Tibial nerve (tissue), 4 donors: ENCODE data around the gene NDC1. TPM values are rescaled to one million over a fixed set of nuclear protein-coding genes. Genes with fewer than 3 reads are reported as not detected.
"Not testable (repeated sequence)": the region's sequence is repeated elsewhere in the genome, so short reads cannot be mapped to it uniquely, and the experiment has no call there.

Experiments
- DNase-seq, 2 donors: peaks; one replicate each; pipeline ENCODE4 v3.0.0-alpha.2; 2019; ENCODE audit warnings: low spot score in 2 of 2
- H3K27ac ChIP-seq, 4 donors: fragments of 200-600 bp; sonication (generic) in 3 of 4; one replicate each; pipeline ENCODE4 v1.5.1; 2017 to 2019; ENCODE audit warnings: mild to moderate bottlenecking in 1 of 4
- H3K27me3 ChIP-seq, 2 donors: fragments of 200-600 bp; sonication (generic) in 1 of 2; one replicate each; pipeline versions ENCODE4 v1.5.1 to v1.6.0; 2017 to 2019
- H3K36me3 ChIP-seq, 3 donors: fragments of 200-600 bp; sonication (generic); one replicate each; pipeline ENCODE4 v1.5.1; 2018 to 2019
- H3K4me1 ChIP-seq, 4 donors: fragments of 200-600 bp; sonication (generic) in 3 of 4; one replicate each; pipeline ENCODE4 v1.5.1; 2017 to 2019
- H3K4me3 ChIP-seq, 4 donors: fragments of 200-600 bp; sonication (generic) in 3 of 4; one replicate each; pipeline ENCODE4 v1.5.1; 2017 to 2019; ENCODE audit warnings: mild to moderate bottlenecking in 1 of 4, moderate library complexity in 1 of 4
- H3K9me3 ChIP-seq, 4 donors: fragments of 200-600 bp; sonication (generic) in 3 of 4; one replicate each; pipeline ENCODE4 v1.5.1; 2017 to 2019
- EP300 ChIP-seq, 2 donors: sonication (generic); formaldehyde crosslinking; IDR thresholded peaks; one replicate each; pipeline ENCODE4 v1.6.1; 2017; ENCODE audit warnings: antibody characterized with exemption in 2 of 2, mild to moderate bottlenecking in 1 of 2
- POLR2A ChIP-seq, 2 donors: fragments of 450-650 bp; IDR thresholded peaks; one replicate each; pipeline ENCODE4 v1.6.1; 2017; ENCODE audit warnings: antibody characterized with exemption in 2 of 2, mild to moderate bottlenecking in 2 of 2, moderate library complexity in 2 of 2
- WGBS, 2 donors: methylation state at CpG; one replicate each; pipeline ENCODE4 v1.1.5; 2018; 5-methylcytosine and 5-hydroxymethylcytosine counted together
- total RNA-seq, 4 donors: library from RNA; depleted of rRNA; stranded (reverse); fragments of >200 nt; gene quantifications; one replicate each; pipeline ENCODE4 v1.1.0, GENCODE V29; 2016
- TF ChIP-seq, protein P1 (sequence below), 5 experiments: fragments of 200-600 bp in 3 of 5; fragments of 450-650 bp in 2 of 5; sonication (generic) in 3 of 5; IDR thresholded peaks; one replicate each; pipeline ENCODE4 v1.5.1; 2016 to 2019; ENCODE audit warnings: antibody characterized with exemption in 5 of 5, mild to moderate bottlenecking in 3 of 5, moderate library complexity in 2 of 5

NDC1 gene, protein sequence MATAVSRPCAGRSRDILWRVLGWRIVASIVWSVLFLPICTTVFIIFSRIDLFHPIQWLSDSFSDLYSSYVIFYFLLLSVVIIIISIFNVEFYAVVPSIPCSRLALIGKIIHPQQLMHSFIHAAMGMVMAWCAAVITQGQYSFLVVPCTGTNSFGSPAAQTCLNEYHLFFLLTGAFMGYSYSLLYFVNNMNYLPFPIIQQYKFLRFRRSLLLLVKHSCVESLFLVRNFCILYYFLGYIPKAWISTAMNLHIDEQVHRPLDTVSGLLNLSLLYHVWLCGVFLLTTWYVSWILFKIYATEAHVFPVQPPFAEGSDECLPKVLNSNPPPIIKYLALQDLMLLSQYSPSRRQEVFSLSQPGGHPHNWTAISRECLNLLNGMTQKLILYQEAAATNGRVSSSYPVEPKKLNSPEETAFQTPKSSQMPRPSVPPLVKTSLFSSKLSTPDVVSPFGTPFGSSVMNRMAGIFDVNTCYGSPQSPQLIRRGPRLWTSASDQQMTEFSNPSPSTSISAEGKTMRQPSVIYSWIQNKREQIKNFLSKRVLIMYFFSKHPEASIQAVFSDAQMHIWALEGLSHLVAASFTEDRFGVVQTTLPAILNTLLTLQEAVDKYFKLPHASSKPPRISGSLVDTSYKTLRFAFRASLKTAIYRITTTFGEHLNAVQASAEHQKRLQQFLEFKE
- 10 to 100 TPM in 3 of 4 donors, 1 to 10 TPM in 1; 8.0 to 13.5 (median 11.5) TPM for total RNA-seq

DNA sequence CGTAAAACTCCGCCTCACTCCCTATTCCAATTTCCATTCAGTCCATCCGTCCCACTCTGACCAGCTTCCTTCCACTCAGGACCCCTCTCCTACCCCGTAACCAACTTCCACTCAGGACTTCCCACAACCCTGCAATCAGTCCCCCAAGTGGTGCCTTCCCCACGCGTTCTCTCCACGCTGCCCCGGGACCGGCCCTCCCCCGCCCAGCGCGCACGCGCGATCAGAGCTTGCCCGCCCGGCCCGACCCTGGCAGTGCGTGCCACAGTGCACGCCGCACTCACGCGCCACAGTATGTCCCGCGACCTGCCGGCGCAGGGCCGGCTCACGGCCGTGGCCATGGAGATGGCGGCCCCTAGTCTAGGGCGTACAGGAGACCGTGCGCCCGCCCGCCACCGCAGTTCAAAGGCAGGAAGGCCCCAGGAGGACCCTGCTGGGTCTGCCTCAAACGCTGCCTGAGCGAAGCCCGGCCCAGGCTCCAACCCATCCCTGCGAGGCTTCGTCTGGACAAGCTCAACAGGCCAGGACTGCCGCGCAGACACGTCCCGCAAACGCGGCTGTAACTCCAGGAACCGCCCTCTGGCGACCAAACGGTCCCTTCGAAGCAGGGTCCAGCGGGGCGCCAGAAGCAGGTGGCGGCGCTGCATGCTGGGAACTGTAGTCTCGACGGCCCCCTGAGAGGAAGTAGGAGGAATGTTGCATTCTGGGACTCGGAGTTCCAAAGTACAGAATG lies at the start of gene NDC1:
NDC1 (minus strand) TSS at position 373 of the 730 bp plus-strand sequence; CDS start at position 338, 35 bp downstream.
- TF ChIP-seq POLR2A (IDR thresholded peaks at IDR 0.05) = peak in 1 of 2 donors; percentile 18
- TF ChIP-seq, protein P1, sequence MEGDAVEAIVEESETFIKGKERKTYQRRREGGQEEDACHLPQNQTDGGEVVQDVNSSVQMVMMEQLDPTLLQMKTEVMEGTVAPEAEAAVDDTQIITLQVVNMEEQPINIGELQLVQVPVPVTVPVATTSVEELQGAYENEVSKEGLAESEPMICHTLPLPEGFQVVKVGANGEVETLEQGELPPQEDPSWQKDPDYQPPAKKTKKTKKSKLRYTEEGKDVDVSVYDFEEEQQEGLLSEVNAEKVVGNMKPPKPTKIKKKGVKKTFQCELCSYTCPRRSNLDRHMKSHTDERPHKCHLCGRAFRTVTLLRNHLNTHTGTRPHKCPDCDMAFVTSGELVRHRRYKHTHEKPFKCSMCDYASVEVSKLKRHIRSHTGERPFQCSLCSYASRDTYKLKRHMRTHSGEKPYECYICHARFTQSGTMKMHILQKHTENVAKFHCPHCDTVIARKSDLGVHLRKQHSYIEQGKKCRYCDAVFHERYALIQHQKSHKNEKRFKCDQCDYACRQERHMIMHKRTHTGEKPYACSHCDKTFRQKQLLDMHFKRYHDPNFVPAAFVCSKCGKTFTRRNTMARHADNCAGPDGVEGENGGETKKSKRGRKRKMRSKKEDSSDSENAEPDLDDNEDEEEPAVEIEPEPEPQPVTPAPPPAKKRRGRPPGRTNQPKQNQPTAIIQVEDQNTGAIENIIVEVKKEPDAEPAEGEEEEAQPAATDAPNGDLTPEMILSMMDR (IDR thresholded peaks at IDR 0.05) = peak in 3 of 5 experiments; percentile 22 to 59 (median 40)
- TF ChIP-seq EP300 (IDR thresholded peaks at IDR 0.05) = peak; percentile 84 to 93
- H3K27ac ChIP-seq = peak within 1 kb of the TSS; percentile 93 to 96 (median 95)
- H3K4me3 ChIP-seq = peak within 1 kb of the TSS; percentile 76 to 89 (median 87)
- WGBS, 2 donors = 0% methylated on average over 32 to 58 of the region's 59 CpGs
- DNase-seq = peak; percentile 73 to 87
- no peaks in the 10 kb centered on the region for H3K36me3 ChIP-seq
- peaks cover 0 to 11% (median 4%) of the 10 kb centered on the region in 4 donors for H3K9me3 ChIP-seq
- H3K4me1 ChIP-seq = peaks cover 0 to 18% (median 5%) of the 10 kb centered on the region in 4 donors
- no peaks in the 10 kb centered on the region for H3K27me3 ChIP-seq

DNA sequence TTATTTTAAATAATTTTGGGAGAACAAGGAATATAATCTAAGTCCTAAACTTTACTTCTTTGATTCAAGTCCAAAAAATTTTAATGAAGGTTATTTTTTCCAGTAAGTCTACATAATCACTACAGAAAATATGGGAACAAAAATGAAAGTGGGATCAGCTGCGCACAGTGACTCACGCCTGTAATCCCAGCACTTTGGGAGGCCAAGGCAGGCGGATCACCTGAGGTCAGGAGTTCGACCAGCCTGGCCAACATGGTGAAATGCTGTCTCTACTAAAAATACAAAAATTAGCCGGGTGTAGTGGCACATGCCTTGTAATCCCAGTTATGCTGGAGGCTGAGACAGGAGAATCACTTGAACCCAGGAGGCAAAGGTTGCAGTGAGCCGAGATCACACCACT lies 45.5 kb upstream of the NDC1 start:
- not testable (repeated sequence) for DNase-seq, H3K4me3 ChIP-seq, H3K4me1 ChIP-seq, H3K27me3 ChIP-seq, H3K9me3 ChIP-seq, H3K27ac ChIP-seq
- peaks cover 0 to 73% (median 4%) of the 10 kb centered on the region in 3 donors for H3K36me3 ChIP-seq
- 94 to 95% methylated on average over 6 of the region's 6 CpGs for WGBS, 2 donors

DNA sequence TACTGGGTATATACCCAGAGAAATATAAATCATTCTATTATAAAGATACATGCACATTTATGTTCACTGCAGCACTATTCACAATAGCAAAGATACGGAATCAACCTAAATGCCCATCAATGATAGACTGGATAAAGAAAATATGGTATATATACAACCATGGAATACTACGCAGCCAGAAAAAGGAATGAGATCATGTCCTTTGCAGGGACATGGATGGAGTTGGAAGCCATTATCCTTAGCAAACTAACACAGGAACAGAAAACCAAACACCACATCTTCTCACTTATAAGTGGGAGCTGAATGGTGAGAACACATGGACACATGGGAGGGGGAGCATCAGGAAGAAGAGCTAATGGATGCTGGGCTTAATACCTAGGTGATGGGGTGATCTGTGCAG lies 43.8 kb upstream of the NDC1 start:
- not testable (repeated sequence) for DNase-seq, H3K4me3 ChIP-seq, H3K27me3 ChIP-seq, H3K4me1 ChIP-seq, H3K27ac ChIP-seq, H3K9me3 ChIP-seq
- peaks cover 0 to 76% (median 14%) of the 10 kb centered on the region in 3 donors for H3K36me3 ChIP-seq
- WGBS, 2 donors = 97 to 99% methylated on average over 2 of the region's 2 CpGs

DNA sequence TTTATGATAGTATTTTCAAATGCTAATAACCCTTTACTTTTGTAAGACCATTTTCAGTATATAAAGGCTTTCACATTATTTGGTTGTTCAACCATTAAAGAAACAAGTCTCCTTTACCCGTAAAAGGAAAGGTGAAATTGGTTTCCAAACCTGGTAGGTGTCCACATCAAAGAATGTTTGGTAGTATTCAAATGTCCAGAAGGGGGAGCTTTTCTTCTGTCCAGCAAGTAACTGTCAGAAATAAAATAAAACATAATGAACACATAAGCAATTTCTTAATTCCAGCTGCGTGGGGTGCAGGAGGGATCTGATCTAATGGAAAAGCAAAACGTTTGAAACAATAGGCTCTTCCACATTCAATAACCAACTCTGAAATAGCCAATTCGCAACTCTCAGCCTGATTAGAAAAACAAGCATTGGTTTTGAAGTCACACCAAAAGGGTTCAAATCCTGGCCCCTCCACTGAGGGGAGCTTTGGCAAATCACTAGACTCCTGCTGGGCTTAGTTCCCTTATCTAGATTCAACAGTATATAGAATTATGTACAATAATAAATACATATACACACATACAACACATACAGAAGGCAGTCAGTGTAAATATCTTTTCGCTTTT lies 40.5 kb upstream of the NDC1 start:
- Histone ChIP-seq H3K36me3 (peaks cover 0 to 84% (median 22%) of the 10 kb centered on the region in 3 donors), H3K27ac (no peak overlapping the region), H3K27me3 (no peaks in the 10 kb centered on the region), H3K4me3 (no peak overlapping the region), H3K4me1 (no peaks in the 10 kb centered on the region), H3K9me3 (peaks cover 0 to 2% (median 0%) of the 10 kb centered on the region in 4 donors)
- DNase-seq = no peak
- TF ChIP-seq, protein P1 (IDR thresholded peaks at IDR 0.05) = peak; percentile 26 to 55 (median 33)
- no peak for TF ChIP-seq POLR2A (IDR thresholded peaks at IDR 0.05)
- WGBS, 2 donors = 41 to 44% methylated on average over 5 of the region's 5 CpGs

DNA sequence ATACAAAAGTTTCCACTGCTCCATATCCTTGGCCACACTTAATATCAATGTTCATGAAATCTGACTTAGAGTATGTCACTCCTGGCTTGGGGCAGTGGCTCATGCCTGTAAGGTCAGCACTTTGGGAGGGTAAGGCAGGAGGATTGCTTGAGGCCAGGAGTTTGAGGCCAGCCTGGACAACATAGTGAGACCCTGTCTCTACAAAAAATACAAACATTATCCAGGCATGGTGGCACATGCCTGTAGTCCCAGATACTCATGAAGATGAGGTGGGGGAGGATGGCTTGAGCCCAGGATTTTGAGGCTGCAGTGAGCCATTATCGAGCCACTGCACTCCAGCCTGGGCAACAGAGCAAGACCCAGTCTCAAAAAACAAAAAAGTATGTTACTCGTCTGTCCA lies 37.1 kb upstream of the NDC1 start:
- H3K27ac ChIP-seq, H3K4me1 ChIP-seq, DNase-seq, H3K9me3 ChIP-seq, H3K4me3 ChIP-seq, H3K27me3 ChIP-seq: not testable (repeated sequence)
- peaks cover 0 to 70% (median 17%) of the 10 kb centered on the region in 3 donors for H3K36me3 ChIP-seq
- WGBS, 2 donors = 95 to 97% methylated on average over 2 of the region's 2 CpGs

DNA sequence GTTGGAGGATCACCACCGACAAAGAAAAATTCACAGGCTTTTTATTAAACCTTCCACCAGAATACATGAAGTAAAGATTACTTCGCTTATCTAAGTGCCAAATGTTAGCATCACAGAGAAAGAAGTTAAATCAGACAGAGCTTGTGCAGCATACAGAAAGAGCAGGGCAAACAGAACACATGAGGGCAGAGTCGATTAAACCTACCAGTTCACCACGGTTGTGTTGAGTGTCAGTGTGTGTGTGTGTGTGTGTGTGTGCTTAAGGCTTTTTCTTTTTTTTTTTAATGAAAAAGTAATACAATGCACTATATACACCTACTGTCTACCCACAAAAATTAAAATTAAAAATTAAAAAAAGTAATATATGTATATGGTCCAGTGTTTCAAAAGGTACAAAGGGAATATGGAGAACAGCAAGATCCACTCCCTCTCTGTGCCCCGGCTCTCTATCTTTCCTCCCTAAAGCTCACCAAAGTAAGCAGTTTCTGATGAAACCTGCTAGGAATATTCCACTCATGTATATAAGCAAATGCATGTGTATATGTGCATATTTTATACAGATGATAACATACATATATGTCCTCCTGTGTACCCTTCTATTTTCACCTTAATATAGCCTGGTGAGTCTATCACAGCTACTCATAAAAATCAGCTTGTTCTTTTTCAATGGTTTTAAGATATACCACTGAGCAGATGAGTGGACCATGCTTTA lies 33.8 kb upstream of the NDC1 start:
- no peak overlapping the region for H3K4me3 ChIP-seq
- no peak overlapping the region for H3K27ac ChIP-seq
- TF ChIP-seq, protein P1 (IDR thresholded peaks at IDR 0.05) = no peak
- no peak for TF ChIP-seq EP300 (IDR thresholded peaks at IDR 0.05)
- TF ChIP-seq POLR2A (IDR thresholded peaks at IDR 0.05) = no peak
- WGBS, 2 donors = 52 to 54% methylated on average over 5 of the region's 5 CpGs
- no peaks in the 10 kb centered on the region for H3K27me3 ChIP-seq
- H3K36me3 ChIP-seq = peaks cover 0 to 69% (median 9%) of the 10 kb centered on the region in 3 donors
- no peak for DNase-seq
- no peaks in the 10 kb centered on the region for H3K9me3 ChIP-seq
- H3K4me1 ChIP-seq = no peaks in the 10 kb centered on the region
